Measurements from ENCODE around the gene GDAP1L1. TPM values are rescaled to one million over a fixed set of nuclear protein-coding genes. Genes with fewer than 3 reads are reported as not detected.

The GDAP1L1 gene
- total and polyA plus RNA-seq, 2 donors from 2014 or later = not detected

DNA sequence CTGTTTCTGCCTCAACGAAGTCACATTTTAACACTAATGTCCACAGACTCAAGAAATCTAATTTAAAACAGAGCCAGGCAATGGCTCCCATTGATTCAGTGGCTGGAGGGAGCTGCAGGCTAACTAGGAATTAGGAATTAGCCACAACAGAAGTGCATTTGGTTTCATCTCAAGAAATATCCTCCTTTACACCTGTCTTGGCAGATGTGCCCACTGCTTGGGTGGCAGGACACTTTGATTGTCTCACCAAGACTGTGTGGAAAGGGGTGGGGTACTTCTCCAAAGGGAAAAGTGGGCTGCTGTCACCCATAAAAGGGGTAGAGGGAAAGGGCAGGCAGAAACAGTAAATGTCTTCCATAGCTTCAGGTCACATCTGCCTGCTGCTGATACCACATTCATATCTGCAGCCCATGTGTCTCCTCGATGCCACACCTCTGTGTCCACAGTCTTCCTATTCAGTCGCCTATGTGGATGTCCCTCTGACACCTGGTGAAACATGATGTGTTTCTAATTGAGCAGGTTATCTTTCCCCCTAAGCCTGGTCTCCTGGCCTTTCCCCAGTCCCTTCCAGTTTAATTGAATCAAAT is 25.6 kb upstream of the GDAP1L1 start:
- TF ChIP-seq, protein P1, sequence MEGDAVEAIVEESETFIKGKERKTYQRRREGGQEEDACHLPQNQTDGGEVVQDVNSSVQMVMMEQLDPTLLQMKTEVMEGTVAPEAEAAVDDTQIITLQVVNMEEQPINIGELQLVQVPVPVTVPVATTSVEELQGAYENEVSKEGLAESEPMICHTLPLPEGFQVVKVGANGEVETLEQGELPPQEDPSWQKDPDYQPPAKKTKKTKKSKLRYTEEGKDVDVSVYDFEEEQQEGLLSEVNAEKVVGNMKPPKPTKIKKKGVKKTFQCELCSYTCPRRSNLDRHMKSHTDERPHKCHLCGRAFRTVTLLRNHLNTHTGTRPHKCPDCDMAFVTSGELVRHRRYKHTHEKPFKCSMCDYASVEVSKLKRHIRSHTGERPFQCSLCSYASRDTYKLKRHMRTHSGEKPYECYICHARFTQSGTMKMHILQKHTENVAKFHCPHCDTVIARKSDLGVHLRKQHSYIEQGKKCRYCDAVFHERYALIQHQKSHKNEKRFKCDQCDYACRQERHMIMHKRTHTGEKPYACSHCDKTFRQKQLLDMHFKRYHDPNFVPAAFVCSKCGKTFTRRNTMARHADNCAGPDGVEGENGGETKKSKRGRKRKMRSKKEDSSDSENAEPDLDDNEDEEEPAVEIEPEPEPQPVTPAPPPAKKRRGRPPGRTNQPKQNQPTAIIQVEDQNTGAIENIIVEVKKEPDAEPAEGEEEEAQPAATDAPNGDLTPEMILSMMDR (IDR thresholded peaks at IDR 0.05; ENCODE audit: borderline replicate concordance, extremely low read depth, insufficient read depth) = no peak
- Histone ChIP-seq H3K4me3 (ENCODE audit: low read length in 3 of 3) (no peak overlapping the region), H3K36me3 (ENCODE audit: control insufficient read depth in 2 of 3, insufficient read depth in 3 of 3, low read length in 3 of 3) (no peaks in the 10 kb centered on the region), H3K9me3 (ENCODE audit: control insufficient read depth in 2 of 3, insufficient read depth in 1 of 3, low read length in 3 of 3) (no peaks in the 10 kb centered on the region), H3K27ac (ENCODE audit: low read depth in 2 of 2, low read length in 2 of 2) (no peak overlapping the region), H3K27me3 (ENCODE audit: control insufficient read depth, insufficient read depth, low read length) (no peaks in the 10 kb centered on the region), H3K9ac (ENCODE audit: low read length in 3 of 3) (no peak overlapping the region), H3K4me1 (ENCODE audit: control insufficient read depth in 2 of 3, insufficient read depth in 2 of 3, low read depth in 1 of 3, low read length in 3 of 3) (no peaks in the 10 kb centered on the region)
- intact Hi-C loops (cut with DNase I) = no loop called here
- FAIRE-seq (no peak), DNase-seq (no peak)

- H3K4me3 ChIP-seq (ENCODE audit: low read length in 3 of 3) = no peak overlapping the region
- DNase-seq (no peak), FAIRE-seq (no peak)
- no peaks in the 10 kb centered on the region for H3K27me3 ChIP-seq (ENCODE audit: control insufficient read depth, insufficient read depth, low read length)
- no peaks in the 10 kb centered on the region for H3K36me3 ChIP-seq (ENCODE audit: control insufficient read depth in 2 of 3, insufficient read depth in 3 of 3, low read length in 3 of 3)
- no peak overlapping the region for H3K9ac ChIP-seq (ENCODE audit: low read length in 3 of 3)
- no peaks in the 10 kb centered on the region for H3K4me1 ChIP-seq (ENCODE audit: control insufficient read depth in 2 of 3, insufficient read depth in 2 of 3, low read depth in 1 of 3, low read length in 3 of 3)
- H3K27ac ChIP-seq (ENCODE audit: low read depth in 2 of 2, low read length in 2 of 2) = no peak overlapping the region
- H3K9me3 ChIP-seq (ENCODE audit: control insufficient read depth in 2 of 3, insufficient read depth in 1 of 3, low read length in 3 of 3) = no peaks in the 10 kb centered on the region
- intact Hi-C loops (cut with DNase I) = no loop called here
- TF ChIP-seq, protein P1 (IDR thresholded peaks at IDR 0.05; ENCODE audit: borderline replicate concordance, extremely low read depth, insufficient read depth) = no peak
Observed at GRCh38 chr20:44222027-44222426, 25.1 kb upstream of the GDAP1L1 start.

DNA sequence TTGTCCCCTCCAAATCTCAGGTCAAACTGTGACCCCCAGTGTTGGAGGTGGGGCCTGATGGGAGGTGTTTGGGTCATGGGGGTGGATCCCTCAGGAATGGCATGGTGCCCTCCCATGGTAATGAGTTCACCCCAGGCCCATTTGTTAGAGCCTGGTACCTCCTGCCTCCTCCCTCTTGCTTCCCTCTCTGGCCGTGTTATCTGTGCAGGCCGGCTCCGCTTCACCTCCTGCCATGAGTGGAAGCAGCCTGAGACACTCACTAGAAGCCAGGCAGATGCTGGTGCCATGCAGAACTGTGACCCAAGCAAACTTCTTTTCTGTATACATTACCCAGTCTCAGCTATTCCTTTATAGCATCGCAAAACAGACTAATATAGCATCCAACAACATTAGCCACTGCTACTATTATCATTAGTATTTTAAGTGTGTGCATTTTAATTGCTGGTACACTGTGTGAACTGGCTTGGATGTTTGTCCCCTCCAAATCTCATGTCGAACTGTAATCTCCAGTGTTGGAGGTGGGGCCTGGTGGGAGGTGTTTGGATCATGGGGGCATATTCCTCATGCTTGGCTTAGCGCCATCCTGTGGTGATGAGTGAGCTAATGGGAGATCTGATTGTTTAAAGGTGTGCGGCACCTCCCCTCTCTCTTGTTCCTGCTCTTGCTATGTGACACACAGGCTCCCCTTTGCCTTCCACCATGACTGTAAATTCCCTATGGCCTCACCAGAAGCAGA is 24.3 kb upstream of the GDAP1L1 start:
- no peaks in the 10 kb centered on the region for H3K36me3 ChIP-seq (ENCODE audit: control insufficient read depth in 2 of 3, insufficient read depth in 3 of 3, low read length in 3 of 3)
- intact Hi-C loops (cut with DNase I) = no loop called here
- no peak overlapping the region for H3K27ac ChIP-seq (ENCODE audit: low read depth in 2 of 2, low read length in 2 of 2)
- no peaks in the 10 kb centered on the region for H3K27me3 ChIP-seq (ENCODE audit: control insufficient read depth, insufficient read depth, low read length)
- DNase-seq (no peak), FAIRE-seq (no peak)
- TF ChIP-seq, protein P1 (IDR thresholded peaks at IDR 0.05; ENCODE audit: borderline replicate concordance, extremely low read depth, insufficient read depth) = no peak
- no peak overlapping the region for H3K9ac ChIP-seq (ENCODE audit: low read length in 3 of 3)
- H3K4me1 ChIP-seq (ENCODE audit: control insufficient read depth in 2 of 3, insufficient read depth in 2 of 3, low read depth in 1 of 3, low read length in 3 of 3) = no peaks in the 10 kb centered on the region
- no peaks in the 10 kb centered on the region for H3K9me3 ChIP-seq (ENCODE audit: control insufficient read depth in 2 of 3, insufficient read depth in 1 of 3, low read length in 3 of 3)
- H3K4me3 ChIP-seq (ENCODE audit: low read length in 3 of 3) = no peak overlapping the region
